NCI-H345 treated with DMSO at 0.1 percent for 48 hours (cell line): Measurements from ENCODE around the gene TMEM151B.

Experiments used
- DNase-seq: peaks from one replicate; lab custom pipeline; 2025; ENCODE audit not compliant: unreplicated experiment; lab: John Stamatoyannopoulos, UW

TMEM151B gene

DNA sequence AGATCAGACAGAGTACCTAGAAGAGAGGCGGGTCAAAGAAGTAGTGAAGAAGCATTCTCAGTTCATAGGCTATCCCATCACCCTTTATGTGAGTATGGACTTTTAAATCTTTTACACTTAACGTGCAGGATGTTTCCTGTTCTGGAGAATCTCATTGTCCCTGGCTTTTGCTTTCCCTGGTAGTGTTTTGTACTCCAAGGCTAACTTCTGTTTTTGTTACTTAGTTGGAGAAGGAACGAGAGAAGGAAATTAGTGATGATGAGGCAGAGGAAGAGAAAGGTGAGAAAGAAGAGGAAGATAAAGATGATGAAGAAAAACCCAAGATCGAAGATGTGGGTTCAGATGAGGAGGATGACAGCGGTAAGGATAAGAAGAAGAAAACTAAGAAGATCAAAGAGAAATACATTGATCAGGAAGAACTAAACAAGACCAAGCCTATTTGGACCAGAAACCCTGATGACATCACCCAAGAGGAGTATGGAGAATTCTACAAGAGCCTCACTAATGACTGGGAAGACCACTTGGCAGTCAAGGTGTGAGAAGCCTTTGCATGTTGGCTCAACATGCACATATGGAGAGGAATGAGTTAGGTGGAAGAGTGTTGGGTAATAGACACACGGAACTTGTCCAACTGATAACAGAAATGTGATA lies 20.1 kb upstream of the TMEM151B start:
- no peak for DNase-seq

DNA sequence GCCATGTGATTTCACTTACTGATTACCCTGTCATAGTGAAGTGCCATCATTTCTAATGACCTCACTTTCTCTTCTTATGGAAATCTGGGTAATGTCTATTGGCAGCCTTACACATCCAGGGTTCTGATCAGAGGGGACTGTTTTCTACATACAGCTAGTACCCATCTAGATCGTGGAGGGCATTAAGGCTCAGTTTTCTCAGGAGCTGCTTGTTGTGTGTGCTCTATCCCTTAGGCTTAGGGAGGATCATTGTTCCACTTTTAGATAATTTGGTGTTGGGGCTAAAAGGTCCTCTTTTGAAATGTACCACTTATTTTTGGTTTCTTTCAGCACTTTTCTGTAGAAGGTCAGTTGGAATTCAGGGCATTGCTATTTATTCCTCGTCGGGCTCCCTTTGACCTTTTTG lies 19.5 kb upstream of the TMEM151B start:
- DNase-seq, result no peak

DNA sequence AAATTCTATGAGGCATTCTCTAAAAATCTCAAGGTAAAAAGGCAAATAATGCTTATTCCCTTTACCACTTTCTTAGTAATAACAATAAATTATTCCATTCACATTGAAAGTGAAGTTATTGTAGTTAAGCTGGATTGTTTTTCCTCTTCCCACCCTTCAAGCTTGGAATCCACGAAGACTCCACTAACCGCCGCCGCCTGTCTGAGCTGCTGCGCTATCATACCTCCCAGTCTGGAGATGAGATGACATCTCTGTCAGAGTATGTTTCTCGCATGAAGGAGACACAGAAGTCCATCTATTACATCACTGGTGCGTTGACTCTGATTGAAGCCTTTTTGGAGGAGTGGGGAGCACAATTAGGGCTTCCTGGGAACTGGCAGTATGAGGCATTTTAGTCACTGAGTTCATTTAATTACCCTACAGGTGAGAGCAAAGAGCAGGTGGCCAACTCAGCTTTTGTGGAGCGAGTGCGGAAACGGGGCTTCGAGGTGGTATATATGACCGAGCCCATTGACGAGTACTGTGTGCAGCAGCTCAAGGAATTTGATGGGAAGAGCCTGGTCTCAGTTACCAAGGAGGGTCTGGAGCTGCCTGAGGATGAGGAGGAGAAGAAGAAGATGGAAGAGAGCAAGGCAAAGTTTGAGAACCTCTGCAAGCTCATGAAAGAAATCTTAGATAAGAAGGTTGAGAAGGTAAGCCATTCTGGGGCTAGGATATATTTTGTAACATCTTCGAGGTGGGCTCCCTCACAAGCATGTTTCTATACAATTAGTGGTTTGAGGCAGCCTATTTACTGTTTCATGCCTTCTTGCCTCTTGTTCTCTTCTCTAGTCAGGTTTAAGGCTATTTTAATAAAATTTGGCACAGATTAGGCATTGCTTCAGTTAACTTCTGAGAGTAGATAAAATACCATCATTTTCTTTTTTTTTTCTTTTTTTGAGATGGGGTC lies 18.4 kb upstream of the TMEM151B start:
- DNase-seq, result no peak

DNA sequence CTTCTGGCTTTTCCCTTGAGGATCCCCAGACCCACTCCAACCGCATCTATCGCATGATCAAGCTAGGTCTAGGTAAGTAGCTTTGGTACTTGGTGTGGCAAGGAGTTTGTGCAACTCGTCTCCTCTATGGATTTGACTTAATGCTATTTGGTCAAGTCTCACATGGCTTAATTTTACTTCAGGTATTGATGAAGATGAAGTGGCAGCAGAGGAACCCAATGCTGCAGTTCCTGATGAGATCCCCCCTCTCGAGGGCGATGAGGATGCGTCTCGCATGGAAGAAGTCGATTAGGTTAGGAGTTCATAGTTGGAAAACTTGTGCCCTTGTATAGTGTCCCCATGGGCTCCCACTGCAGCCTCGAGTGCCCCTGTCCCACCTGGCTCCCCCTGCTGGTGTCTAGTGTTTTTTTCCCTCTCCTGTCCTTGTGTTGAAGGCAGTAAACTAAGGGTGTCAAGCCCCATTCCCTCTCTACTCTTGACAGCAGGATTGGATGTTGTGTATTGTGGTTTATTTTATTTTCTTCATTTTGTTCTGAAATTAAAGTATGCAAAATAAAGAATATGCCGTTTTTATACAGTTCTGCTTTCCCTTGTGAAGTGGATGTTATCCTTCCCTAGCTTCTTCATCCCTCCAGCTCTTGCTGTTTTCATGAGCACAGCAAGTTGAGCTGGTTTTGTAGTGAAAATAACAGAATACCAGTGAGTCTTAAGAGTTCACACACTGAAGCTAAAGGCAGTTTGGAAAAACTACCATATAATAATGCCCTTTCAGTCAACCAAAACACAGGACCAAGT lies 16.7 kb upstream of the TMEM151B start:
- DNase-seq, result peak; percentile 28

DNA sequence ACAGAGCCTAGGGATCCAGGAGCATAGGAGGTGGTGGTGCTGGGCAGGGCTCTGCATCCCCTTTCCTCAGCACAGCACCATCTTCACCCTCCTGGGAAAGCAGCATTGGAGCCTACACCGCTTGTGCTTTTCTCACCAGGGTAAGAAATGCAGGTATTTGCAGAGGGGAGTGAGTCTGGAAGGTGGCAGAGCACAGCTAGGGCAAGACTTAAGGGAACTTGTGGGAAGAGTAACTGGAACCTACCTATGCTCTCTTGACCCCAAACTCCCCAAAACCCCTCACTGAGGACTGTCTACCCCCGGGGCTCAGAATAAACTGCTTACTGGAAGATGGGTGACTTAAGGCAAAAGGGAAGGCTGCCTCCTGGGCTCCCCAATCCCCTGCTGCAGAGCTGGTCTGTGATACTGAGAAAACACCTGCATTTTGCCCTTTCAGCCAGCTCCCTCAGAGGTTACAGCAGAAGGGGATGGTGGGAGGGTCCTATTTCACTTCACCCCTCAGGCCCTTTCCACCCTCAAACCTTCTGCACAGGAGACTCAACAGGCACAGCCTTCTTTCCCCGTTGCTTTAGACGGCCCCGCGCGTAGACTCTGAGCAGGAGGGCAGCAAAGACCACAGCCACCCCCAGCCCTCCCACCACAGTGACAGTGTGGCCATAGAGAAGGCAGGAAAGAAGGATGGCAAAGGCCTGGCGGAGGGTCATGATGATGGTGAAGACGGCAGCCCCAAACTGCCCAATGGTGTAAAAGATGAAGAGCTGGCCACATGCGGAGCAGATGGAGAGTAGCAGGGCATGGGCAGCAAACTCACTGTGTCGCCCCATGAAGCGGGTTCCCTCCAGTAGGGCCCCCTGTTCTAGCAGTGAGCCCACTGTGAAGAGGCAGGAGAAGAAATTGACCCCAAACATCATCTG lies 15.8 kb upstream of the TMEM151B start:
- no peak for DNase-seq

DNA sequence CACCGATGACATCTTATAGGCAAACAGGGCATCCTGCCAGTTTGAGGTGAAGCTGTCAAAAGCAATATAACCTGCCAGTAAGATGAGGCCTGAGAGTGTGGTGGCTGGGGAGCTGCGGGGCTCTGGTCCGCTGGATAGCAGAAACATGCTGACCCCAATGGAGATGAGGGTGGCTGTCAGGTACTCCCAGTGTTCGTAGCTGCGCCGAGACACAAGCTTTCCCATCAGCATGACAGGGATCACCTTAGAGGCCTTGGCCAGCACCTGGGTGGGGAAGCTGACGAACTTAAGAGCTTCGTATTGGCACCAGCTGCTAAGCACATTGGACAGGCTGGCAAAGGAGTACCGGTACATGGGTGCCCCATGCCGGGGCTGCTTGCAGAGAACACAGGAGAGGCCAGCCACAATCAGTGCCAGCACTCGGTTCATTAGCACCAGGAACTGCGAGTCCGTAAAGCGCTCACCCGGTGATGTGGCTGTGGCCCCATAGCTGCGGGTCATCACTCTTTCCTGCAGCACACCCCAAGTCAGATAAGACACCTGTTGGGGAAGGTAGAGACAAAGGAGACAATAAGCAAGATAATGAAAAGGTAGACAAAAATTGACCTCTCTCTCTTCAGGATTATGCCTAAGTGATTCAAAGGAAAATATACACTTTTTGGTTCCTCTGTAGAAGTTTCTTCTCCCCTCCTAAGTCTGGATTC lies 15.0 kb upstream of the TMEM151B start:
- no peak for DNase-seq

DNA sequence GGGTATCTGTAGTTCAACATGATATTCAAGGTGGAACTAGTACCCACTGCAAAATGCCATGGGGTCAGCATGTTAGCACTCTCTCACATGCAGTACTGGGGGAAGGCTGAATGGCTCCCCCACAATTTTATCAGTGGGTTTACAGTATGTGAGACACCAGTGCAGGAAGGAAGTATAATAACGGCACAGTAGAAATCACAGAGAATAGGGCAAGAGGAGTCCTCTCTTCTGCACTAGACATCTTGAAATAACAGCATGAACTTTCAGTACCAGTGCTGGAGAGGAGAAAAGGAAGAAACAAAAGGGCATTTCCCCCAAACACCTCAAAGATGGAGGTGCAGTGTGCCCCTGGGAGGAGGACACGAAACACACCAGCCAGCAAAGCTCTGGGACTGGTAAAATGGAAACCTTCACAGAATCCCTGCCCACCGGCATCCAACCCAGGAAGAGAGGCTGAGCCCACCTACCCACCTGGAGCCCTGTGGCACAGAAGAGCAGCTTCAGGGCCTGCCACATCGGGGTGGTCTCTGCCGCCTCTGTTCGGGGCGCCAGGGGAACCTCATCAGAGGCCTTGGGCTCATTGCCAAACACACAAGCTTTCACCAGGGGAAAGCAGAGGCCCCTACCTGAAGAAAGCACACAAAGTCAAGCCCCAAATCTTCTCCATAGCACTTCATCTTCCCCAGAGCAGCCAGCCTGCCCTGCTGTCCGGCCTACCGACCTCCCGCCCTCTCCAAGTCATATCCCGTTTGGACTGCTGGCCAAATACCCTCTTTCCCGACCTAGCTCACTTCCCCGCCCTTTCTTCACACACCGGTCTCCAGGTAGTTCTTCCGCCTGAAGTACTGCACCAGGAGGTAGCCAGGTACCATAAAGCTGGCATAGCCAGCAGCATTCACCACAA lies 14.1 kb upstream of the TMEM151B start:
- no peak for DNase-seq

DNA sequence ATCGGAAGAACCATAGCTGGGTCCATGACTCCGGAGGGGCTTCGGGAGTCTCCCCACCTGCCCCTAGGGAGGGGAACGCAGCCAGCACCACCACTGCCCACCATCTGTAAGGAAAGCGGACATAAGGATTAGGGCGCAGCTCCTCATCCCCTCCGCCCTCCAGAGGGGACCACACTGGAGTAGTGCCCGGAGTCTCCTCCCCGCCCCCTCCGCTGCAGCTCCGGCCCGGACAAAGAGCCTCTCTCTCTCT lies 13.6 kb upstream of the TMEM151B start:
- no peak for DNase-seq

DNA sequence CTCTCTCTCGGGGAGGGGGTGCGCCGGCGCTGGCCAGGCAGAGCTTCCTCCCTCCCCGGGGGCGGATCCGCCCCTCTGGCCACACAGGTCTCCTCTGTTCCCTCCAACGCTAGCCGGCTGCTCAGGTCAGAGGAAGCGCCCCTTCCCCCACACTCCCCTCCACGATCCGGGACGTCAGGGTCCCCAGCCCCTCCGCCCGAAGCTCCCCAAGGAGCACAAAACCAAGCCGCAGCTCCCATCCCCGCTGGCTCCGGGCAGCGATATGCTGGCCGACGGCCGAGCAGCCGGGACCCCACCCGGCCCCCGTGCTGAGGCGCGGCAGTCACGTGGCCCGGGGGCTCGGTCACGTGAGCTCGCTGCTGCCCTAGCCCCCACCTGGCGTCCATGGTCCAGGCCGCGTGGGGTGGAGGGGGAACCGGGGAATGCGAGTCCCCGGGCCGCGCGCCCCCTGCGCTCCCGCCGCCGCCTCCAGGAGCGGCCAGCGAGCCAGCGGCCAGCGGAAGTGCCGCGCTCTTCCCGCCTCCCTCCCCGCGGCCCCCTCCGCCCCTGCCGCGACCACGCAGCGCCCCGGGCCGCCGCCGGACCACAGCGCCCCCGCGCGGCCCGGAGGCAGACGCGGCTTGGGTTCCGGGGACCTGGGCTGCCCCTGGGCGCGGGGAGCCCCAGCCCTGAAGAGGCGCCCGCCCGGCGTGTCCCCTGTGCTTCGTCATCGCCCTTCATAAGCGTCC lies 13.1 kb upstream of the TMEM151B start, which contains the start of gene SLC35B2:
Gene SLC35B2, minus strand, starts transcription at position 504 of the 728 bp plus-strand sequence. Its CDS starts 118 bp downstream, at position 386.
- DNase-seq, result peak; percentile 37

DNA sequence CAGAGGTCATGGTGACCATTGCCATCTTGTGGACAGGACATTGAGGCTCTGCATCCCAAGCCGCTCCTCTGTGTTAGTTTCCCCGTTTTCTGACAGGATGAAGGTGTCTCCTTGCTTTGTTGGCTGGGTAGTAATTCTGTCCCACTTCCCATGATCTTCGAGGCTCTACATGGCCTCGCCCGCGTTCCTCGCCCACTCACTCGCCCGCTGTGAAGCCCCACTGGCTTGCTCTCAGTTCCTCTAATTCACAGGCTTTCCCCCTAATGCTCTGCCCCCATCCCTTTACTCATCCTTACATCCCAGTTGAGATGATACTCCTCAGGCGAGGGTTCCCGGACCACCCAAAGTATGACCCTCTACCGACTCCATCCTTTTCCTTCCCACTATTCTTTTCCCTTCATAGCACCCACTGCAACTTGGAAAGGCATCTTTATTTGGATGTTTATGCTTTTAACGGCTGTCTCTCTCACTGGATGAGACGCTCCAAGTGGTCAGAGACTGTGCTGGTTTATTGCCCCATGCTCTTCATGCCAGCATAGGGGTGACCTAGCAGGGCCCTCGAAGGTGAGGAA lies 12.4 kb upstream of the TMEM151B start:
- no peak for DNase-seq

DNA sequence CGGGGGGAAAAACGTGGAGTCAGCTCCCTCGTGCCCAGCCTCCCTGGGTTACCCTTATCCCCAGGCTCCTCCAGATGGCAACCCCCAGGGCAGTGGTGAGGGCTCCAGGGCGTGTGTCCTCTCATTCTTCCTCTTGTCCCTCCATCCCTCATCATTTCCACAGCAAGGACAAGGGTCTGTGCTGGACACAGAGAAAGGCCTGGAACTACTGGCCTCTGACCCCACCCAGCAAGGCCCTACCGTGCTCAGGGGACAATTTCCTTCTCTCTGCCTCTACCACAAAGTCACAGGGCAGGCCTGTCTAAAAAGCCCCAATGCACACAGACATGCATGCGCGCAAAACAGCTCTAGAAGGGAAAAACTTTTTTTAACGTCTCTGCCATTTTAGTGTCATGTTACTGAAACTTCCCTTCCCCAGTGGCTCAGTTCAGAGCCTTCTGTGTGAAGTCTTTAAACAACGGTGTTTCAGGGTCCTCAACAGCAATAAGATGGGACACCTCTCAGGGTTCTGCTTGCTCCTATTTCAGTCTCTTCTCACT lies 11.9 kb upstream of the TMEM151B start:
- DNase-seq, result no peak

DNA sequence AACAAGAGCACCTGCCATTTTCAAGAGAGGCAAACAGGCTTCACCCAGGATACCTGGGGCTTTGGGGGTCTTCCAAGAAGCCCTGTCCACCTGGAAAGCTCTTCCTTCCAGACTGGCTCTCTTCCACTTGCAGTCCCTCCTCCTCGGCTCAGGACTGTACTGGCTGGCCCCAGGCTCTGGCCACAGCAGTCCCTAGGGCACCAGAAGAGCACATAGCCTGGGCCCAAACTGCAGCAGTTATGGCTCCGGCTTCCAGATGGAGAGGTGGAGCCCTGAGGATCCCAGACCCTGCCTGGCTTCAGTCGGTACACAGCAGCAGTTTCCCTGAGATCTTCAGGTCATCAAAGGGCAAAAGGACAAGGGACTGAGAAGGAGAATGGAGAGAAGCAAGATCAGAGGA lies 11.3 kb upstream of the TMEM151B start:
- no peak for DNase-seq

DNA sequence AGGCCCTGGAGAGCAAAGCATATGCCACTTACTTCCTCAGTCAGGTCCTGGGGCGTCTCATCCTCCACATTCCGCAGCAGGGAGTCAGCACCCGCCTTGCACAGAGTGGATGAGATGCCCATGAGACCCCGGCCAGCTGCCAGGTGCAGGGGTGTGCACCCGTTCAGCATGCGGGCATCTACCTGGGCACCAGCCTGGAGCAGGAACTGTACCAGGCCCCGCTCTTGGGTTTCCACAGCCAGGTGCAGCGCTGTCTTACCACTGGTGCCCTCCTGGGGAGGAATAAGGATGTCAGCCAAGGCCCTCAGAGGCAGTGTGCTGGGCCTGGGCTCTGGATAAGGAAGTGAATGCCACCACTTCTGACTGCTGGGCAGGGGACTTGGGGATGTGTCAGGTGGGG lies 10.2 kb upstream of the TMEM151B start:
- DNase-seq, result no peak

DNA sequence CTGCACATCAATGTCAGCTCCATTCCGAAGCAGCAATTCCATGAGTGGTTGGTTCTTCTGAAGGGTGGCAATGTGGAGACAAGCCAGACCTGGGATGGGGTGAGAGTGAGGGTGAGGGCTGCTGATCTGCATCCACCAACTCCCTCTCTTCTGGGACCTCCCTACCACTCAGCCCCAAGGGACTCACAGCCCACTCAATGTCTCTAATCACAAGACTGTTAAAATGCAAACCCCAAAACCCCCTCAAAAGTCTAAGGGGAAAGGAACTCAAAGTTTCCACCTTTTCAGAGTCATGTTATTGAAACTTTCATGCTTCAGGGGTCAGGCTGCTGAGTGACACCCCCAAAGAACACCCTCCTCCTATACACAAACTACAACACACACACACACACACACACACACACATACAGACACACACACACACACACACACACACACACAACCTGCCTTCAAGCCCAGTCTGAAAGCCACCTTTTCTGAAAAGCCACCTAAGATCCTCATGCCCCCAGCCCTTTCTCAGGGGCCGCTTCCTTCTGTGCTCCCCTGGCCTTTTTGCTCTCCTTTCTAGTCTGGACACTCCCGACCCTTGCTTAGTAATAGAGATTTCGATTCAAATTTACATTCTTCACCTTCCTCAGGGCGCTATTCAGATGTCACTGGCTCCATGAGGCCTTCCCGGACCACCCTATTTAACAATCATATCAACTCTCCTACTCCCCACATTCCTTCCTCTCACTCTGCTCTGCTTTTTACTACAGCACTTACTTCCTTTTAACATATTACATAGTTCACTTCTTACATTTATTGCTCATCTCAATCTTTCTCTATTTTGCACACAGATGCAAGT lies 9.6 kb upstream of the TMEM151B start:
- DNase-seq, result no peak

DNA sequence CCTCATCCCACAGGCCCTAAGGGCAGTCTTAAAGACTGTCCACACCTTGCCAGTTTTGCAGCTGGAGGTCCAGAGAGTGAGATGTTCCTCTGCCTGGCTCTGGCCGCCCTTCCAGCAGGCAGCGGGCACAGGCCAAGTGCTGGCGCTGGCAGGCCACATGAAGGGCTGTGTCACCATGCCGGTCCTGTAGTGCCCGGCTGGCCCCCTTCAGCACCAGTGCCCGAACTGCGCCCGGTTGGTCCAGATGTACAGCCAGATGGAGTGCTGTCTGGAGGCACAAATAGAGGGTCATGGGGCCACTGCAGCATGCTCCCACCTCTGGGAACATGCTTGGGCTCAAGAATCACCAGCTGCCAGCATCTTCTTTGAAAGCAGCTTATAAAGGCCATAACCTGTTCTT lies 8.7 kb upstream of the TMEM151B start:
- DNase-seq, result no peak

DNA sequence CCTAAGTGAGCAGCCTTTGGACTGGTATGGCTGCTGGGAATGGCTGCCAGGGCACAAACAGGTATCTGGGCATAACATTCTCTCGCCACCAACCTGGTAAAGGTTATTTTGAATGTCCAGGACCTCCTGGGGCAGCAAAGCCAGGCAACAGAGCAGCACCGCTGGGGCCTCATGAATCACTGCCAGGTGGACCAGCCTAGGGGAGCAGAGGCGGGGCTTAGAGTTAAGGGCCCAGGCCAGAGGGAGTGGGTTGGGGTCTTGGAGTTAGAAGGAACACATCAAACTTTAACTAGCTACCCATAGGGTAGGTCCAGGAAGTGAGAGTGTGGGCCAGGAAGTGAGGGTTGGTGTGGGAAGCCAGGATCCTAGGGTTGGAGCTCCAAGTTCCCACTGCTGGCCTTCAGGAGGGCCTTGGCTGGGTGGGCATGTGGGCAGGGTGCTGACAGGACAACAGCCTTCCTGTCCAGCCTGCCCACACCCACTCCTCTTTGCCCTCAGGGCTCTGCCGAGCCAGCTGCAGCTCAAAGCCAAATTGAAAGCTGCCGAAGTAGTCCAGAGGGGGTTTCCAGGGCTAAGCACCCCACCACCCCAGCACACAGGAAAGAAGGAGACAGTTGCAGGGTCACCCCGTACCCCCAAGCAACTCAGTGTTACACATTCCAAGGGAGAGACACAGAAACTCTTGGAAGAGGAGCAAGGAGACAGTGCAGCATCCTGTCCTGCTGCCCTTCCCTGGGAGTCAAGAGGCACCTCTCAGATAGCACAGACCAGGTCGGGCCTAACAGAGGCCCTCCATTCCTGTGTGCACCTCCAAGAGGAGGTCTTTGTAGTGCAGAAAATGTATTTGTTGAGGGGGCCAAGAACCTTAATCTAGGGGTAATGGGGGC lies 7.5 kb upstream of the TMEM151B start:
- DNase-seq, result no peak
